GM18508 (cell line): ENCODE data around the gene ETNK2.
"Not testable (repeated sequence)": the region's sequence is repeated elsewhere in the genome, so short reads cannot be mapped to it uniquely, and the experiment has no call there.

Experiments
- ATAC-seq: cut with Tn5 transposase; IDR thresholded peaks from one replicate; pipeline ENCODE4 v1.9.1; 2021; ENCODE audit warnings: moderate number of reproducible peaks; ENCODE audit not compliant: insufficient read depth, unreplicated experiment

ETNK2 gene

DNA sequence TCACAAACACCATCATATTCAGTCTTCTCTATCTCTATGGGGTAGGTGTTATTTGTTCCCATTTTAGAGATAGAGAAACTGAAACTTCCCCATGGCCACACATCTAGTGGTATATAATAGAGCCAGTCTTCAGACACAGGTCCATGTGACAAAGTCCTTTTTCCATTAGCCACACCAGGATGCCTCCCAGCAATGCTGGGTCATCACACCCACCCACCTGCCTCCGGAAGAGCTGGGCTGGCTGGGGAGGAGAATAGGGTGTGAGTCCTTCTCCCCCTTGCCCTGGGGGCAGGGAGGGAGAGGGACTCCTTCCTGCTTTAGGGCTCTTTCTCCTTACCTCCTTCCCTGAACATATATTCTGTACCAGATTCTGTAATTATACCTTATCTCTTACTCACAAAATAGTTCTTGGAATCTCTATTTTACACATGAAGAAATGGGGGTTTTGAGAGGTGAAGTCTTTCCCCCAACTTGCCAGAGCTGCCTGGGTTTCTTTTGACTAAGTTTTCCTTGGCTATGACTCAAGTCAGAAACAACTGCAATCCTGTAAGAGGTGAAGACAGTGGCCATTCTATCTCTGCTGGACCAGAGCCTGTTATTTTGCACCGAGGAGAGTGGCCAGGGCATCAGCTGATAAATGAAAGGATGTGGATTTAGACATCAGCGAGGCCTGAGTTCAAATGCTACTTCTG is 49.0 kb downstream of the ETNK2 start:
- ATAC-seq = no peak

DNA sequence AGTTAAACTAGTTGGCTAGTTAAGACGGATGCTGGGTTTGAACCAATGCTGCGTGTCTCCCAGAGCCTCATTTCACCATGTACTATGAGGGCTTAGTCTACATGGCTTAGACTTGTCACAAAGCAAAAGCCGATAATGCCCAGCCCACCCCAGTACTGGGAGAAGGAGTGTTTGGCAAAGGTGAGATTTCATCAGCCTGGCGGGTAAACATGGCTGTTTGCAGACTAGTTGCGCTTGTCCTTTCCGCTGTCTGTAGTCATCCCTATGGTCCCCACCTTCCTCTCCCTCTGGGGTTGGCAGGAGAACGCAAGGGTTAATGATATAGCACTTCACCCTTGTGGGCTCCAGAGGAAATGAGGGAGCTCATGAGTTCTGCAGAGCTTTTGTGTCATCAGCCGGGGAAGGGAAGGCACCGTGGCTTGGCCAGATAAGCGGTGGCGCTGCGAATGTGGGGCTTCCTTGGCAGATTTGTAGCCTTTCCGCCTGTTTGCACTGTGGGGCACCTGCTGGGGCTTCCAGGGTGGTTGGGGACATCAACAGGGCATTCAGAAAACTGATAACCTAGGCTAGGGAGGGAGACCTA is 49.7 kb downstream of the ETNK2 start:
- no peak for ATAC-seq

DNA sequence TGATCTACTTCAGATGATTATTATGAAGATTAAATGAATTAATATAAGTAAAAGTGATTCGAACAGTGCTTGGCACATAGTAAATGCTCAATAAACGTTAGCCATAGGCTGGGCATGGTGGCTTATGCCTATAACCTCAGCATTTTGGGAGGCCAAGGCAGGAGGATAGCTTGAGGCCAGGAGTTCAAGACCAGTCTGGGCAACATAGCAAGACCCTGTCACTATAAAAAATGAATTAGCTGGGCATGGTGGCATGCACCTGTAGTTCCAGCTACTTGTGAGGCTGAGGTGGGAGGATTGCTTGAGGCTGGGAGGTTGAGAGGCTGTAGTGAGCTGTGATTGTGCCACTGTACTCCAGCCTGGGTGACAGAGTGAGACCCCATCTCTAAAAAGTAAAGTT is 52.1 kb downstream of the ETNK2 start:
- not testable (repeated sequence) for ATAC-seq

DNA sequence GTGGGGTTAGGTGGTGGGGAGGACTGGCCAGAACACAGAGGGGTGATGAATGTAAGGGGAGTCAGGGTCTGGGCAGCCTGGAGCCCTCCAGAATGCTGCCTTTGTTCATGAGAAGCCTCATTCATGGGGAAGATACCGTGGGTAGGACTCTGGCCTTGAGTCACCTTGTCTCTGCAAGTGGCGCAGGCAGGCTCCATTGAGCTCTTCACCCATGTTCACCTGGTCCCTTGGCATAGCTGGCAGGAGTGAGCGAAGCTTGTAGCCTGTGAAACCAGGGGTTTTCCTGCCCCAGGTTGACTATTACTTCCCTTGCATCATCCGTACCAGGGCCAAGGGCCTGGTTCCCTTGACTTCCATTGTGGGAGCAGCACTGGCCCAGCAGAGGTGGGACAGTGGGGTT is 53.2 kb downstream of the ETNK2 start:
- ATAC-seq = no peak

DNA sequence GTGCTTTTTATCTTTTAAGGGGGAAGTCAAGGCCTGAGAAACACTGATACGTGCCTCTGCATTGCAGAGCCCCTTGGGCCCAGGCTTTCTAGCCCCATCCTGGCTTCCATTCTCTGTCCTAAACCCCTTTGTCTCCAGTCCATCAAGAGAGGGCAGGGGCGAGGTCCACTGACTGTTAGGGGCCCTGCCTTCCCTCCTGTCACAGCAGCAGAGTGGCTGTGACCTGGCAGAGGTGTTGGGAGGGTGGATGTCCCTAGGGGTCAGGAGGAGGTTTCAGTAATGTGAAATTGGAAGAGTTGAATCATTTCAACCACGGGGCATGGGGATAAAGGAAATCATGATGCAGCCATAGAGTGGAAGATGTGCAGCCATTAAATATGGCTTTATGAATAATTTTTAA is 54.9 kb downstream of the ETNK2 start:
- ATAC-seq = no peak

DNA sequence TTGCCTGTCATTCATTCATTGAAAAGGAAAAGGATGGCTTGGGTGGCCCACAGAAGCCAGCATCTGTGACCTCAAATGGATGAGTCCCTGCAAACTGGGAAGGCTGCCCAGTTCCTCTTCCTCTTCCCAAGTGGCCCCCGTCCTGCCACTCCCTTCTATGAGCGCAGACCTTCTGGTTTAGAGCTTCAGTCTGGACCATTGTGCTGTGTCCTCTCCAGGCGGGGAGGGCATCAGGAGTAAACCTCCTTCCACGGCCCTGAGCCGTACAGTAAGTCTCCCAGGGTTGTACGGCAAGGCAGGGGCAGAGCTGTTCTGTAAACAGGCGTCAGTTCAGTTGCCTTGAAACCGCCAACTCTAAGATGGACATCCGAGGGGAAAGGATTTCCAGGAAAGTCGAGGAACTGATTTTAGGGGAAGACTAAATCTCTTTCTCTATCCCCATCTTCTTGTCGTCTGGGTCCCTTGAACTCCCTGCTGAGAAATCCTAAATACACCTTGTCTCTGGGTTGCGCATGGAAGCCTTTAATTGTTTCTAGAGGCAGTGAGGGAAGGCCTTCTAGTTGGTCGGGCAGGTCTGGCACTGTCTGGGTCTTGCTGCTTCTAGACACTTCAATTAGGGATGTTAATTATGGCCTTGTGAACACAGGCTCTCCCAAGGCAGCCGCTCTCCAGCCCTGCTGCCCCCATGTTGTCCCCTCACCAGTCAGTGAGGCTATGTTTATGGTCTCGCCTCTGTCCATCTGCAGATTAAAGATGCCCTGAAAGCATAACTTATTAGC is 56.8 kb downstream of the ETNK2 start:
- no peak for ATAC-seq

DNA sequence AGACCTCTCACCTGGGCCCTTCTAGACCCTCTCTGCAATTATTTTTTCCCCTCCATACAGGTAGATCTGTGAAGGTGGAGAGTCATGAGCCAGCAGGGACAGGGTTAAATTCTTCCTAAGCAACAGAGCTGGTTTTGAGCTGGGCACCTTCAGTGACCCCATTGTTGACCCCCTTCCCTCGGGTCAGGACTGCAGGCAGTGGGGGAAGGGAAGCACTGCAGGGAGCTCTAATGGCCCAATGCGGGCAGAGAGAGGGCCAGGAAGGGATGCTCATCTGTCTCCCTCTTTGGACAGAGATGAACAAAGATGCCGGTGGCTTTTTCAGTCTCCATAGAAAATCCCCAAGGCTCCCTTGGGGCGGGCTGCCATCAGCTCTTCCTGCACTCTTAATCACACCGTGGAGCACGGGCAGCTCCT is 57.5 kb downstream of the ETNK2 start:
- no peak for ATAC-seq

DNA sequence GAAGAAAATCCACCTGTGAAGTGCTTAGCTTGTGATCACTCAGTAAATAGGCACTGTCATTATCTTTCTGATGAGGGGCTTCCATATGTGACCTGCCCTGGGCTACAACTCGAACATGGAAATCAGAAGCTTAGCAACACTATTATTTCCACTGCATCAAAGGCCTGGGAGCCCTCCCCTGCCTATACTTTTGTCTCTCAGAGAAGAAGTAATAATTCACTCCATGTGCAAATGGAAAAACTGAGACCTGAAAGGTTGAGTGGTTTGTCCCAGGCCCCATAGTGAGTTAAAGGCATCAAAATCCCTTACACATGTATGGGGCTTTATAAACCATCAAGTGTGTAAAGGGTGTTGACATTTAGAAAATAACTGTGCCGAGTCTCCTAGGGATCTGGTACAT is 58.1 kb downstream of the ETNK2 start:
- no peak for ATAC-seq

DNA sequence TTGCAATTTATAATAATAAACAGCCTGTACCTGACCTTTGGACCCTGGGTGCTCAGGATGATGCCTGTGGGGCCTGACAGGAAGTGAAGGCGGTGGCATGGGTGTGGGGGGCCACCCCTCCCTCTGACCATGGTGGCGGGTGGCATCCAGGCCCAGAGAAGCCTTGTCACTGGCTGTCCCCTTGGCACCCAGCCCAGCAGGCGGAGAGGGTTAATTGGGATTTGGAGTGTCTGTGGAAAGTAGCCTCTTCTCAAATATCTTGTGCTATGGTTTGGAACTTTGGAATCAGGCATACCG is 58.5 kb downstream of the ETNK2 start:
- ATAC-seq = no peak

DNA sequence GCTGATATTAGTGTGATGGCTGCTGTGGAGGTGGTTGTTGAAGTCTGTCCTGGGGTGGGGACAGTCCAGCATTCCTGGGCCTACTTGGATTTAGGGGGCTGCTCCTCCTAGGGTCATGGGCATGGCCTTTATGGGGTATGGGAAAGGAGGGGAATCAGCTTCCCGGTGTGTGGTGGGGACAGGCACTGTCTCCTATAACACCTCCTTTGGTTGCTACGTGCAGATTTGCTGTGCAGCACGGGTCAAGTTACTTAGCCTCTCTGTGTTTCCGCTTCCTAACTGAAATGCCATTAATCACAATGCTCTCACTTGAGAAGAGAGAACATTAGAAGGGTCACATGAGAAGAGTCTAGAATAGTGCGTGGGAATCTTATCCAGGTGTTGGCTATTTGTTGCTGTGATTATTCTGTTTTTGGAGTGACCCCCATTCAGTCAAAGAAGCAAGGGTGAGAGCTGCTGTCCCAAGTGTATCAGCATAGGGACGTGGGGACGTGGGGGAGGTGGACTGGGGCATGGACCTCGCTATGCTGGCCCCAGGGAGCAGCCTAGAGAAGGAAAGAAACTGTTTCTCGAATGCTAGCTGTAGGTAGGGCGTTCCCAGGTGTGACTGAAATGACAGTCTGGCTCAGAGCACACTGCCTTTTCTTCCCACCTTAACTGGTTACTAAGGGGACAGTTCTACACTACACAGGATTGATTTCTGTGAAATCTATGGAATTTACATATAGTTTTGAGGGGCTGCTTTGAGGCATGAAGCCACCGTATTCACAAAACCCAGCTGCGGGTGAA is 59.0 kb downstream of the ETNK2 start:
- no peak for ATAC-seq

DNA sequence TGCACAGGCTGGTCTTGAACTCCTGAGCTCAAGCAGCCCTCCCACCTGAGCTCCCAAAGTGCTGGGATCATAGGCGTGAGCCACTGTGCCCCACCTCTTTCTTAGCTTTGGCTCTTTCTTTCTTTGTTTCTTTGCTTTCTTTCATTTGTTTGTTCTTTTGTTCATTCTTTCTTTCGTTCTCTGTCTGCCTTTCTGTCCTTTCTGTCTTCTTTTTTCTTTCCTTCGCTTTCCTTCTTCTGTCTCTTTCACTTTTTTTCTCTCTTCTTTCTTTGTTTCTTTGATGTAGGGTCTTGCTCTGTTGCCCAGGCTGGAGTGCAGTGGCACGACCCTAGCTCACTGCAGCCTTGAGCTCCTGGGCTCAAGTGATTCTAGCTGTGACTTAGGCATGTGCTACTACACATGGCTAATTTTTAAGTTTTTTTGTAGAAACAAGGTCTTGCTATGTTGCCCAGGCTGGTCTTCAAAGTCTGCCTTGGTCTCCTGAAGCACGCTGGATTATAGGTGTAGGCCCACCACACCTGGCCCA is 60.0 kb downstream of the ETNK2 start:
- no peak for ATAC-seq

DNA sequence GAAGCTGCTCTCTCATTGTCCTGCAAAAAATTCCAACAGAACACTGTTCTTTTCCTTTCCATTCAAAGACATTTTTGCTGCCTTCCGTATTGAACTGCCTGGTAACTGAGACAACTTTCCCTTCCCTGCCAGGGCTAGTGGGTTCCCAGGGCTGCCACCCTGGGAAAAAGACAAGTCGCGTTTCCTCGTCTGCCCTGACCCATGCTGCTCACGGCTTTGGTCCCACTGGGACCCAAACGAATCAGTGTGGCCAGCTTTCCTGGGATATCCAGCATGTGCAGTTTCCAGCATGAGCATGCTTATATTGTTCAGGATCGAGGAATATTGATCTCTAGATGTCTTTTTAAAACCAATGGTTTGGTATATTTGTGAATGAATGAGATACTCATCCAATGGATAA is 60.8 kb downstream of the ETNK2 start:
- ATAC-seq = no peak

DNA sequence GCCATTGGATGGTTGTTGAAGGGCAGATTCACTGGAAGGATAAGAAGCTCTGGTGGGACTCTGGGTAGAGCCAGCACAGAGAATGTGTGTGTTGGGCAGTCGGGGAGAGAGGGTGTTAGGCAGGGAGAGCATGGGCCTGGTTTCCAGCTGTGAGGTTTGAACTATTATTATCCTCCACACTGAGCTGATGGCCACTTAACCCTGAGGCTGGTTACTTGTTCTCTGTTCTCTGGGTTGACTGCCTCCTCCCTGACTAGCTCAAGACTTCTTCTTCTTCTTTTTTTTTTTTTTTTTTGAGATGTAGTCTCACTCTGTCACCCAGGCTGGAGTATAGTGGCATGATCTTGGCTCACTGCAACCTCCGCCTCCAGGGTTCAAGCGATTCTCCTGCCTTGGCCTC is 61.7 kb downstream of the ETNK2 start:
- ATAC-seq = not testable (repeated sequence)

DNA sequence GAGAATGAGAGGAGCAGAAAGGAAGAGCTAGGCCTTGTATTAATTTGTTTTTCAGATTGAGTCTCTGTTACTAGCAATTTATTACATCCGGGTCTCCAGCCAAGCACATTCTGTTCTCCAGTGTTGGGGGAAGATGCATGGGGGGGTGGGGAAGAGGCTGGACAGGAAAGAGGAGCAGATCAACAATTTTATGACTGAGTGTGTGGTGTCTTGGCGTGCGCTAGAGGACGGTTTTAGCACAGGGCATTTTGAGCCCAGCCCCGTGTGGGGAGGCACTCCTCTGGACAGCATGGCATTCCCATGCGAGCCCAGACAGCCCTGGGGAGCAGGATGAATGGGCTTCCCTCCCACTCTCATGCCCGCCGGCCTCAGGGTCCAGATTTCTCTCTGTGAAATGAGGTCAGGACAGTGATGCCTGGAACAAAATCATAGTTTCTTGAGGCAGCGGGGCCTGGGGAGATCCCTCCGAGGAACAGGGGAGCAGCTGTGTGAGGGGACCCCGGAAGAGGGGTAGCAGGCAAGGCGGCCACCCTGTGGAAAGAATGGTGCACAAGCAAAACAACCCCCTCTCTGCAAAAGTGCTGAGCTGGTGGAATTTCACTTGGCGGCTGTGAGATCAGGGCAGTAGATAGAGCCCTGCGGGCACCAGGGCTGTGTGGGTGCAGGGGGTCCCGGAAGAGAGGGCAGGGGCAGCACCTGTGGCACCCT is 62.6 kb downstream of the ETNK2 start:
- no peak for ATAC-seq

DNA sequence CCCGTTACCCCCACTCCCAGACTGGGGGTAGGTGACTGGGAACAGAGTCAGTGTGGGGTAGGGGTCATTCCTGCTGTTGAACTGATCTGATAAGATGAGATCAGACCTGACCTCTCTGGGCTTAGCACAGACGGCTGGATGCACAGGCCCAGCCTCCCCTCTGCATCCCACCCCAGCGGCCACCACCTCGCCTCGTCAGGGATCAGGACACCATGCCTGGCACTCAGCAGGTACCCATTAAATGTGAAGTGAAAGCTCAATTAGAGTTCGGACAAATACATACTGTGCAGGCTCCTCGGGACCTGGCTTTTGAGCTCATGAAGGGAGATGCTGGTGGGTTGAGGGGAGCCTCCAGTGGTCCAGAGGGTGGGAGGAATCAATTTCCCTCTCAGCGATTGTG is 63.2 kb downstream of the ETNK2 start:
- no peak for ATAC-seq

DNA sequence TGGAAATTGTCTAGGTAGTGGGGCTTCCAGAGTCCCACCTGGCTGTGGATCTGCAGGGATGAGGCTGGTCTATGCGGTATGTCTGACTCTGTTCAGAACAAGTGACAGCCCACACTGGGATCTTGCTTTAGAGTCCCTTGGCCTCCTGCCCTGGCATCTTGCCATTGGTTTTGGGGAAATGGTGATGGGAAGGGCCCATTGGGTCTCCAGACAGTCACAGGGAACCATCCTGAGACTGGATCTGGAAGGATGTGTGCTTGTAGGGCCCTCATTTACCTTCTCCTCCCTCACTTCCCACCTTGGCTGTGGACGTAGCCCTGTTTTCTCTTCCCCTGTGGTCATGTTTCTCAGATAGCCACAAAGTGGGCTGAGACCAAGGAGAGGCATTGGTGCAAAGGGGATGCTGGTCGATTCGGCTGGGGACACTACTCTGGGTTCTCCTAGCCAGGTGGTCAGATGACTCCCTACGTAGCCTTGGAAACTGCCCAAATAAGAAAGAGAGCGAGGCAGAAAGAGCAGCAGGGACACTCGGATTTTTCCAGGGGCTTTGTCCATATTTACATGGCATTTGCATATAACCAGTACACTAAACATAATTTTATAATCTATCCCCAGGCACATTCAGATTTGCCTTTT is 63.8 kb downstream of the ETNK2 start:
- ATAC-seq = no peak

DNA sequence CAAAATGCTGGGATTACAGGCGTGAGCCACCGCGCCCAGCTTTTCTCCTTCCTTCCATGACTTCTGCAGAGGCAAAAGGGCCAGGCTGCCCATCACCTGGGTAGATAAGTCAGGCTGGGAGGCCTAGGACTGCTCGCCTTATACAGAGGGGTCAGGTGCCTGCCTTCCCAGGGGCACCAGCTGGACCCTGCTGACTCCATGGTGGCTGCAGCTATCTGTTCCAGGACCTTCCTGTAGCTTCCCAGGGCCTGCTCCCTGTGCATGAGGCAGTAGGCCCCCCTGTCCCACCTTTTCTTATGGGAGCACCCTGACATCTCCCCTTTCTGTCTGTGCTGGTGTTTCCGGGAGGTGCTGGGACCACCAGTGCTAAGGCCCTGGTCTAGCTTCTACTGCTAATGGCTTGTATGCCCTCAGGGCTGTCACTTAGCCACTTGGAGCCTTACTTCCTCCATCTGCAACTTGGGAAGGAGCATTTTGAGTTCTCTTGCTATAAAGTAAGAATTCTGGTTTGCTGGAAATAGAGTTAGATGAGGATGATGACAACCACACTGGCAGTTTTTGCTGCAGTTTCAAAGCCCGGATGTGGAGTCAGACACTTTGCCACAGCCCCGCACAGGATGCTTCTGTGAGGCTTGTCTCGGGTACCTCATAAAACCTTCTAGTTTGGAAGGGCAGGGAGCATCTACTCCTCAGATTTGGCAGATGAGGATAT is 64.5 kb downstream of the ETNK2 start:
- no peak for ATAC-seq

DNA sequence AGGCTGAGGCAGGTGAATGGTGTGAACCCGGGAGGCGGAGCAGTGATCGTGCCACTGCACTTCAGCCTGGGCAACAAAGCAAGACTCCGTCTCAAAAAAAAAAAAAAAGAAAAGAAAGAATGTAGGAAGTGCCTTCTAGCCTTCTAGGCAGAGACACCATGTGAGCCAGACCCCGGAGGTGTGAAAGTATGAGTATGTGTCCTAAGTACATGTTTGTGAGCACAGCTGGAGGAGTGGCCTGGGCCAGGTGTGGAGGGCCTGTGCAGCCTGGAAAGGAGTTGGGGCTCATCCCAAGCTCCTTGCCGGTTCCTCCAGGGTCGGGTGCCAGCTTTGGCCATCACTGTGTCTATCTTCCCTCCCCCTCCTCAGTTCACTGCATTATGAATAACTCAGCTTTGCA is 66.0 kb downstream of the ETNK2 start:
- no peak for ATAC-seq

DNA sequence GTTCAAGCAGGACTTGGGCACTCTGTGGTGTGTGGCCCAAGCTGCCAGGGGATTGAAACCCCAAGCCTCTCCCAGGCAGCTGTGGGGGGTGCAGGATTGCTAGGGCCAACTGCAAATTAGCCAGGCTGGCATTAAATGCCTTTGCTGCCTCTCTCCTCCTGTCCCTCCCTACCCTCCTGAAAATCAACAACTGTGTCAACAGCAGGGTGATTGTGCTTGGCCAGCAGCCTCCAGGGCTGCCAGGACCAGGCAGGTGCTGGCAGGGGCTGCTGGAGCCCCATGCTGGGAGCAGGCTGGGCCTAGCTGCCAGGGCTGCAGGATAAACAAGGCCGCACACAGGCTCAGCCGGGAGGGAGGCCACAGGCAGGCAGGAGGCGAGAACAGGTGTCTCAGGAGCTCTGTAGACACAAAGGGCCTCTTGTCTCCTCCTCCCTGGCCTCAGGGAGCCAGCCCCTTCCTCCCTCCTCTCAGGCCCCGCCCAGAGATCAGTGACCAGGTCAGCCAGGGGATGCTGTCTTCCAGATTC is 67.5 kb downstream of the ETNK2 start:
- no peak for ATAC-seq
